HG03469 (cell line): ENCODE measurements around the gene DDX31.
"Not testable (repeated sequence)": the region's sequence is repeated elsewhere in the genome, so short reads cannot be mapped to it uniquely, and the experiment has no call there.

Experiments
- ATAC-seq: cut with Tn5 transposase; IDR thresholded peaks from one replicate; pipeline ENCODE4 v1.9.1; 2021; ENCODE audit warnings: mild to moderate bottlenecking, moderate library complexity, moderate number of reproducible peaks; ENCODE audit not compliant: unreplicated experiment

DDX31 gene

DNA sequence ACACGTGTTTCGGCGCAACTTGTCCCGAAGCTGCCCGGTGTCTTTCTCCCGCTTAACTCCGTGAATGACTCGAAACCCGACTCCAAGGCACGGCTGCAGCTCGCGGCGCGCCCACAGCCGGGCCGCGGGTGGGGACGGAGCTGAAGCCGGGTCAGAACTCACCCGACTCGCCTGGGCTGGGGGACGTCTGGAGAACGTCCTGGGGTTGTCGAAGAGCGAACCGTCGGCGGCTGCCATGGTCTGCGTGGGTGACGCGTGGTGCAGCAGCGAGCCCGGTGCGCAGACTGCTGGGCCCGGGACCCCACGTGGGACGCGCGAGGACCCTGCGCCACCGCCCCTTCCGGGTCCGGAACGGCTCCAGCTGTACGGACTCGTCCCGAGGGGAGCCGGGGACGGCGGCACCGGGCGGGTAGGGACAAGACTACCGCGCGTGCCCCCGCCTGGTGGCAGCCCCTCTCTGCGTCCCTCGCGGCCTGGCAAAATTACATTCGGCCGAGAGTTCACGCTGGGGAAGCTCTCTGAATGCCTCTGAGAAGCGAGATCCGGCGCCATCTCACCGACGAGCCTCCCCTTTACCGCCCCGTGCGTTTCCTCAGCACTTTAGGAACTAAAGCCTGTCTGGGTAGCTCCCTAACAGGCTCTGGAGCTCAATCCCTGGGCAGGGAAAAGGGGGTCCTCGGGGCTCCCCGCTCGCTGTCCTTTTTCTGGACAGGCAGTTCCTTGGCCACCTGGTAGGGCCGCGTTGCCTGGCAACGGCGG is at the start of gene DDX31:
Gene DDX31, minus strand, starts transcription at position 286 of the 759 bp plus-strand sequence. Its CDS starts 49 bp downstream, at position 237.
- peak; percentile 38 for ATAC-seq

DNA sequence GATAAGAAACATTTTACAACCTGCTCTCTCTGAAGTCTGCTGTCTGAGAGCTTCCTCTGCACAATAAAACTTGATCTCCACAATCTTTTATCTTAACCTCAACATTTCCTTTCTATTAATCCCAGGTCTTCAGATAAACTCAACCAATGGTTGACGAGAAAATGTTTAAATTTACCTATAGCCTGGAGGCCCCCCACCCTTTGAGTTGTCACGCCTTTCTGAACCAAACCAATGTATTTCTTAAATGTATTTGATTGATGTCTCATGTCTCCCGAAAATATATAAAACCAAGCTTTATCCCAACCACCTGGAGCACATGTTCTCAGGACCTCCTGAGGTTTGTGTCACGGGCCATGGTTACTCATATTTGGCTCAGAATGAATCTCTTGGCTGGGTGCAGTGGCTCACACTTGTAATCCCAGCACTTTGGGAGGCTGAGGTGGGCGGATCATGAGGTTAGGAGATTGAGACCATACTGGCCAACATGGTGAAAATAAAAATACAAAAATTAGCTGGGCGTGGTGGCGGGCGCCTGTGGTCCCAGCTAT is 48.7 kb upstream of the DDX31 start:
- ATAC-seq: not testable (repeated sequence)

DNA sequence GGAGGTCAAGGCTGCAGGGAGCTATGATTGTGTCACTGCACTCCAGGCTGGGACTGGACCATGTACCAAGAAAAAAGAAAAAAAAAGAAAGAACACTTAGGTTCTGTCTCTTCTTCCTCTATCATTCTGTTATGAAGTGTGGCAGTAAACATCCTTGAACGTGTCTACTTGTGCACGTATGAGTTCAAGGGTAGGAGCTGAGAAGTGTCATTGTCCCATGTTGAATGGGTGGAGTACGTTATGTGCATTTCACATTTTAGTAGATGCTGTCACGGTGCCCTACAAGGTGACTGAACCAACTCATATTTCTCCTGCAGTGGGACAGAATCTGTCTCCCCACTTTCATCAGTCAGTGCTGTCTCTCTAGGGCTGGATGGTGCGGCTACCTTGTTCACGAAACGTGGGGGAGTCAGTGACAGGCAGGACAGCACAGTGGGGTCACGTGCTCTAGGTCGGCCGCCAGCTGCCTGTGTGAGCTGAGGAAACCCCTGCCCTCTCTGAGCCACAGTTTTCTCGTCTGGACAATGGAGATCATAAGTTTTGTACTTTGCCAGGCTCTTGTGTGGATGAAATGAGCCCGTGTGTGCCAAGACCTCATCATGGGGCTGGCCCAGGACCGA is 47.7 kb upstream of the DDX31 start:
- ATAC-seq: no peak

DNA sequence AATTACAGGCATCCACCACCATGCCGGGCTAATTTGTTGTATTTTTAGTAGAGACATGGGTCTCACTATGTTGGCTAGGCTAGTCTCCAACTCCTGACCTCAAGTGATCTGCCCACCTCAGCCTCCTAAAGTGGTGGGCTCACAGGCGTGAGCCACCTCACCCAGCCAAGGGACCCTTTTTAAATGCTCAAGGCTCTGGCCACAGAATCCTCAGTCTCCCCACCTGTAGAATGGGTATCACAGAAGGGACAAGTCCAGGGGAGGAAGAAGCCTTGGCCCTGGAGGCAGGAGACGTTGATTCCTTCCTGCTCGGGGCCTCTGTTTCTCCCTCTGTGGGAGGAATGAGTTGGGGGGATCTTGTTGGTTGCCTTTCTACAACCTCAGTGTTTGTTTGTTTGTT is 46.2 kb upstream of the DDX31 start:
- no peak for ATAC-seq

DNA sequence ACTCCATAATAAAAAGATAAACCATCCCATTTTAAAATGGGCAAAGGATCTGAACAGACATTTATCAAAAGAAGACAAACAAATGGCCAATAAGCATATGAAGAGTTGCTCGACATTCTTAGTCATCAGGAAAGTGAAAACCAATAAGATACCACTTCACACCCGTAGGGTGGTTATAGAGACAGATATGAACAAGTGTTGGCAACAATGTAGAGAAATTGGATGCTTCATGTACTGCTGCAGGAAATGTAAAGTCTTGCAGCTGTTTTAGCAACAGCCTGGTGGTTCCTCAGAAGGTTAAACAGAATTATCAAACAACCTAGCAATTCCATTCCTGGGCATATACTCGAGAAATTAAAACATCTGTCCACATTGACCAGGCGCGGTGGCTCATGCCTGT is 43.0 kb upstream of the DDX31 start:
- no peak for ATAC-seq

DNA sequence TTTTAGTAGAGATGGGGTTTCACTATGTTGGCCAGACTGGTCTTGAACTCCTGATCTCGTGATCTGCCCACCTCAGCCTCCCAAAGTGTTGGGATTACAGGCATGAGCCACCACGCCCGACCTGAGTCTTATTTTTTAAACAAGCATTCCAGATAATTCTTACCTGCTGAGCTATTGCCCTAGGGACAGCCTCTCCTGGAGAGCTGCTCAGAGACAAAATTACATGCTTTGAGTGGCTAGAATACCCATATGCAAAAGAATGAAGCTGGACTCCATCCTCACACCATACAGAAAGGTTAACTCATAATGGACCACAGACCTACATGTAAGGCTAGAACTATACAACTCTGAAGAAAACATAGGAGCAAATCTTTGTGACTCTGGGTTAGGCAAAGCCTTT is 42.1 kb upstream of the DDX31 start:
- ATAC-seq: no peak

DNA sequence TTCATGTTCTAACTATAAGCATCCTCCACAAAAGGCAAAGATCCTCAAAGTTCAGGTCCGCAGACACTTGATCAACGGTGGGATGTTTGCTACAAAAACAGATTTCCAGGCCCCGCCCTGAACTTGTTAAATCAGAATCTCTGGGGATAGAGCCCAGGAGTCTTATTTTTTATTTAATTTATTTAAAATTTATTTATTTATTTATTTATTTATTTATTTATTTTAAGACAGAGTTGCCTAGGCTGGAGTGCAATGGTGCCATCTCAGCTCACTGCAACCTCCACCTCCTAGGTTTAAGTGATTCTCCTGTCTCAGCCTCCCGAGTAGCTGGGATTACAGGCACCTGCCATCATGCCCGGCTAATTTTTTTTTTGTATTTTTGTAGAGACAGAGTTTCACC is 41.4 kb upstream of the DDX31 start:
- not testable (repeated sequence) for ATAC-seq

DNA sequence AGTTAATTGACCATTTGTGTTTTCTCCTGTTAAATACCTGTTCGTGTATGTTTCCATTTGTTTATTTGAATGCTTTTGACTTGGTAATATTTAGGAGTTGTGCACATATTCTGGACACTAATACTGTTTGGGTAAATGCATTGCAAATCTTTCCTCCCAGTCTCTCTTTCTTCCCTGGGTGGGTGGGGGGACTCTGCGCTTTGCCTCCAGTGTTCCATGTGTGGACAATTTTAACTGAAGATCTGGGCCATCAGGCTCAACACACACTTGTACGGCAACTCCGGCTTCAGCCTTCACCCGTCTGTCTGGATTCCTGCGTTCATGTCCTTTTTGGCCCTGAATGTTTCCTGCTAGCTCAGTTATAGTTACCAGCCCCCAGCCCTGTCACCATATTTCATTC is 40.5 kb upstream of the DDX31 start:
- no peak for ATAC-seq

DNA sequence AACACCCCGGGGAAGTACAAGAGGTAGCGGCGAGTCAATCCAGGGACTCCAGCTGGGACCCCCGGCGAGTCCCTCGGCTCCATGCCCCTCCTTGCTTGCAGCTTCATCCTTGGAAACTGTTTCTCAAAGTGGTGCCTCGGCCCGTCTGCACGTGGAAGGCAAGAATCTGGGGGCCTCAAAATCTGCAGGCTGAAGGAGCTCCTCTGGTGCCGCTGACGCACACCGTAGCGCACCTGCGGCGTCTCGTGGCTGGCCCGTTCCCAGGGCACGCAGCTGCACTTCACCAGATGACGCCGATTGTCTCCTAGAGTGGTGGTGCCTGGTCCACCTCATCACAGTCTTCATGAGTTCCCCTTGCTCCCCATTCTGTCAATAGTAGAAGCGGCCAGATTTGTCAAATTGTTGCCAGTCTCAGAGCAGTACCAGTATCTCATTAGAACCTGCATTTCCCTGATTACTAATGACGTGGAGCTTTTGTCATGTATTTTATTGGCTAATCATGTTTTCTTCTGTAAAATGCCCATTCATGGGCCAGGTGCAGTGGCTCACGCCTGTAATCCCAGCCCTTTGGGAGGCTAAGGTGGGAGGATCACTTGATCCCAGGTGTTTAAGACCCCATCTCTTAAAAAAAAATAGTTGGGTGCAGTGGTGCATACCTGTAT is 39.1 kb upstream of the DDX31 start:
- ATAC-seq: no peak

DNA sequence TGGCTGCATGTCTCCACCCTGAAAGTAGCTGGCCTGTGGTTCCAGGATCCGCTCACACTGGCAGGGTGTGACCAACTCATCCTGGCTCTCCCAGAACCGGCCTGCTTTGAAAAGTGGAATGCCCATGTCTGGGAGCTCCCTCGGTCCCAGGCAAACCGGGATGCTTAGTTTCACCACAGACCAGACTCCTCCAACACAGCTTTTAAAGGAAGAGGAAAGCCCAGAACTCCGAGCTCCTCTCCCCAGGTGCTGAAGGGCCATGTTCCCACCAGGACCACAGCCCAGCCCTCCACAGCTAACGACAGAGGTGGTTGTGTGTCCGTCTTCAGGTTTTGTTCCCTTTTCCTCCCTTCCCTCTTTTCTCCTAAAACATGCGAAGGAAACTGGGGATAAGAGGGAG is 38.5 kb upstream of the DDX31 start:
- no peak for ATAC-seq

DNA sequence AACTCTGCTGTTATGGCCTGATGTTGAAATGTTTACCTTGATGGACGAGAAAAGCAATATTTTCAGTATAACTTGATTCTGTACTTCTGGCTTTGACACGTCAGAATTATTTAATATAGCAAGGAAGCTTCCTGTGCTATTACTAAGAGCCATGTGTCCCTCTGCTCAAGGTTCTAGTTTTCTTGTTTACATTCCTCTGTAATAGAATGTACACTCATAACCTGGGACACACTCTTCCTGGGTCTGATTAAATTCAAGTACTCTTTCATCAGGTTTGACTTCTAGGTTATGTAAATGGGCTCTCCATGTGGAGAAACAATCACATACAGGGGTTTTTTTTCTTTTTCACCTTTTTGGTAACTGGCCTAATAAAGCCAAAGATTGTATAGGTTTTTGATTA is 33.6 kb upstream of the DDX31 start:
- ATAC-seq: no peak

DNA sequence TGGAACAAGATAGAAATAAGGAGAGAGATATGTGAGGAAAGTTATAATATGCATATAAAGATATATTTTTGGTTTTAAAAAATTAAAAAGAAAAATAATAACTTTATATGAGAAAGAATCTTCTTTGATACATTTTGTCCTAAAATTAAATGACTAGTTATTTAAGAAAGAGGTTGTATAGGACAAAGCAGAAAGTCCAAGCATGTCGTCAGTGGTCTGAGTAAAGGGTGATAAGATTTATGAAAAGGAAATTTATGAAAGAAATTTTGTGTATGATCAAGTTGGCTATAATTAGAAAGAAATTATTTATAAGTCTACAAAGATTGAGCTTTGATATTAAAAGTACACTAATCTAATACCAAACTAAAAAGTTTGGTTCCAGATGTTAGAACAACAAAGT is 32.5 kb upstream of the DDX31 start:
- no peak for ATAC-seq

DNA sequence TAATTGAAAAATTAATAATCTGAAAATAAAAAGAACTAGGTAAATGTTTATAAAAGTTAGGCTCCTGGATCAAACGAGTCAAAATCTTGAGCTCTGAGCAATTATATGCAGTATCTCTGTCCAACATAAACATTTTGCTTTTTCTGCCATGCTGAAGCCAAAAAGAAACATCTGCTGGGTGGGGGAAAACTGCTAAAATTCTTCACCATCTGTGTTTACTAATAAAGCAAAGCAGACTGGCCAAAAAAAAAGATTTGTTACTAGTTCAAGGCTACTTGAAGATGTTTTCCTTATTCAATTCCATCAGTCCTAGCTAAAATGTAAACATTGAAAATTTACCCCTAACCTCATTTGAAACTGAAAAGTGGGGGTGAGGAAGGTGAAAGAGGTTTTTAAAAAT is 30.2 kb upstream of the DDX31 start:
- no peak for ATAC-seq

DNA sequence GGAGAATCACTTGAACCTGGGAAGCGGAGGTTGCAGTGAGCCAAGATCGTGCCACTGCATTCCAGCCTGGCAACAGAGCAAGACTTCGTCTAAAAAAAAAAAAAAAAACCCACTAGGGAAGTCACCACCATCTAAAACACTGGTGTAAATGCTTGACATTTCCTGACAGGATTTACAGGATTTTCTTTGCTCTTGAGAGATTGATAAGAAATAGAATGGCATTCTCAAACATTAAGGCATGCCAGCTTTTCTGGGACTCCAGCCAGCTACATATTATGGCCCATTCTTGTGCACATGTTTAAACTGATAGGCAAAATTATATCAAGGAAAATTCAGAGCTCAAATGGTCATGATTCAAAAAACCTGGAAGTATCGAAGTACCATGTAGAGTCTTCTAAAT is 29.2 kb upstream of the DDX31 start:
- no peak for ATAC-seq

DNA sequence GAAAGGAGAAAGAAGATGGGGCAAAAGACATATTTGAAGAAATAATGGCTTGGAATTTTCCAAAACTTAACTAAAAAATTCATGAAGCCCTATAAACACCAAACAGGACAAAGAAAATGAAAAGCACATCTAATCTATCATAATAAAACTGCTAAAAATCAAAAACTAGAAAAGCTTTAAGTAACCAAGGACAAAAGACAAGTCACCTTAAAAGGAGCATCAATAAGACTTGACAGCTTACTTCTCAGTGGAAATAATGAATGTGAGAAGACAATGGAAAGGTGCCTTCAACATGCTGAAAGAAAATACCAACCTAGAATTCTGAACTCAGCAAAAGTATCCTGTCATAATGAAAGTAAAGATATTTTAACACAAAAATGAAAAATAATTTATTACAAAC is 27.4 kb upstream of the DDX31 start:
- no peak for ATAC-seq

DNA sequence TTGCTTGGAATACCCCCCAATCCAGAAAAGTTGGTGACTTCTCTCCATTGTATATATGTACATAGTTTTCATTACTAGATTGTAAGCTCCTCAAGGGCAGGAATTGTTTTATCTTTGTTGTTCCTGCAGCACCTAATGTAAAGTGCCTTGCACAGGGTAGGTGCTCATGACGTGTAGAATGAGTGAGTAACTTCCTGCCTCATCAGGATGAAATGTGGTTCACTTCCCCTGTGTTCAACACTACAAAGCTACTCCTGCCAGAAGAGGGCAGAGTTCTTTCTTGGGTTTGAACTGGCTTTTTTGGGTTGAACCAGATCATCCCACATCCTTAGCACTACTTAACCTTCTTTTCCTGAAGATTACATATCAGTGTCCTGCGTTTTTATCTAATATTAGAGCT is 24.4 kb upstream of the DDX31 start:
- no peak for ATAC-seq

DNA sequence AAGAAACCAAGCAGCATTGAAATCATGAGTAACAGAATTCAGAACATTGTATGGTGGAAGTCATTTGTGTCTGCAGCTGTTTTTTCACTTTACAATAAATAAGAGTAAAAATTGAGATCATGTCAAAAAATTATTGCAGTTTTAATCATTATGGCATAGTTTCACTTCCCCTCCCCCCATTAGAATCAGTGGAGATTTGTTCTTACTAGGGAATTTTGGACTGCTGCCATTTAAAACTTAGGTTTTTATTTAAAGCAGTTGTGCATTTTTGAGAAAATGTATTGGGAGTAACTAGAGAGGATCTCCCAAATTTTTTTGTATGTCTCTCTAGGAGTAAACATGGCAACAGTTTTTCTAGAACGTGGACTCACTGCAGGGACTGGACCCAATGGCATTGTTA is 20.9 kb upstream of the DDX31 start:
- no peak for ATAC-seq

DNA sequence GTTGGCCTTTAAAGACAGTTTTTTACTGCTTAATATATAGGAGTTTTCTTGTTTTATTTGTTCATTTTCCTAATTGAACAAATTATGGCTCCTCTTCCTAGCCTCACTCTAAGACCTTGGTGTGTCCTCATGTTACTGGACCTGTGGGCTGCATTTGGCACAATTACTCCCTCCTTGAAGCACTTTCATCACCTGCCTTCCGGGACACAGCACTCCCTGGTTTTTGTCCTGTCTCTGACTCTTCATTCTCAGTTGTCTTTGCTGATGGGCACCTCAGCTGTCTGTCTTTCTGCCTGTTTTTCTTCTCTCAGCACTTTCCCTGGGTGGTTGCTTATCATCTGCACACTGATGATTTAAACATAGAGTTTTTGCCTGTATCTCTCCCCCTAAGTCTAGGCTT is 14.1 kb upstream of the DDX31 start:
- no peak for ATAC-seq

DNA sequence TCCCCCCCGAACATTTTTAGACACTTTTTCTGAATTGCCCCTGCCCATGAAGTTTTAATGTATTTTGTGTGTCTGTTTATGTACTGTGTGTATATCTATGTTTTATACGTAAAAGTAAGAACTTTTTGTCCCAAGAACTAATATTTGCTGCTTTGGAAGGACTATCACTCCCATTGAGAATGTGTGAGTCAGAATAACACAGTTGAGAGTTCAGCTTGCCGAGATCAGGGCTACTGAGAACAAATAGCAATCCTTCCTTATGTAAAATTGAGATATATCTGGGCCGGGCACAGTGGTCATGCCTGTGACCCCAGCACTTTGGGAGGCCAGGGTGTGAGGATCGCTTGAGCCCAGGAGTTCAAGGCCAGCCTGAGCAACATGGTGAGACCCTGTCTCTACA is 11.8 kb upstream of the DDX31 start:
- ATAC-seq: no peak

DNA sequence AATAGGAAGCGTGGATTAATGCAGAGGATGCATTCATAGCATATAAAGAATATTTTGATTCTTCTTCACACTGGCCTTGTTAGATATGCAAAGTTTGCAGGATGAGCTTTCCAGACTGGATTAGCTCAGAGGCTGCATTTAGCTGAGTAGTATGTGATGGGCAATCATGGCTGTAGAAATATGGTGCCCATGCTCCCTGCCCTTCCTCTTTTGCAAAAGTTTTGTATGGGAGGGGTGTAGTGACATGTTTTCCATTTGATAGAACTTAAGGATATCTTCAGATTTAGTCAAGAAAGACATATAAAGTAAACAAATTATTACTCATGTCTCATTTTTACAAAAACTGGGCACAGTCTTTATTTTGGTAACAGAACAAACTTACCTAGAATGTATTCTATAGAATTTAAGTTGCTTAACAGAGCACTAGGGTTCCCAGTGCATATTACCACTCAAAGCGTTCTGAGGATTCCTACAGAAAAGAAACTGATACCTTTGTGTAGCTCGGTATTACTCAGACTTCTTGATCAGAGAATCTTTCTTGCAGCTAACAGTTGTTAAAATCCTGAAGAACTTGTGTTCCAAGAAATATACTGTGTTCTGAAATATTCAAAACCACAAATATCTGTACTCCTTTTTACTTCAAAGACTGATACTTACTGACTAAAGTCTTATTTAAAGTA is 10.3 kb upstream of the DDX31 start:
- ATAC-seq: no peak

DNA sequence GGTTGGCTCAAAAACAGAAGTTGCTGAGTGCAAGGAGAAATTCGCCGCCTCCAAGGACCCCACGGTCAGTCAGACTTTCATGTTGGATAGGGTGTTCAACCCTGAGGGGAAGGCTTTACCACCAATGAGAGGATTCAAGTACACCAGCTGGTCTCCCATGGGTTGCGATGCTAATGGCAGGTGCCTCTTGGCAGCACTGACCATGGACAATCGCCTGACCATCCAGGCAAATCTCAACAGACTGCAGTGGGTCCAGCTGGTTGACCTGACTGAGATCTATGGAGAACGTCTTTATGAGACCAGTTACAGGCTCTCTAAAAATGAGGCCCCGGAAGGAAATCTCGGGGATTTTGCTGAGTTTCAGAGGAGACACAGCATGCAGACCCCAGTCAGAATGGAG is 8.2 kb upstream of the DDX31 start:
- ATAC-seq: no peak
